CD14-positive monocyte (primary cell): Measurements from ENCODE around the gene PLA2G4B. TPM values are rescaled to one million over a fixed set of nuclear protein-coding genes. Genes with fewer than 3 reads are reported as not detected.
A peak's percentile ranks its signal among the peaks of the same experiment; 100 is the strongest.

Experiments
- DNase-seq, 3 donors: peaks; one replicate each; pipeline ENCODE4 v3.0.0-alpha.2; 2011 to 2022
- H2AFZ ChIP-seq: 2 replicates; pipeline ENCODE4 v1.6.0; 2012; ENCODE audit warnings: mild to moderate bottlenecking, low read depth, low read length, inconsistent platforms; ENCODE audit not compliant: insufficient read depth, poor library complexity, severe bottlenecking
- H3K27ac ChIP-seq, 2 donors: 1 replicate in 1 of 2; 2 replicates in 1 of 2; pipeline ENCODE4 v1.5.1; 2012 to 2013; ENCODE audit warnings: low read length in 2 of 2, control low read depth in 1 of 2, inconsistent platforms in 1 of 2, low read depth in 1 of 2, mild to moderate bottlenecking in 1 of 2
- H3K27me3 ChIP-seq, 2 donors: one replicate each; pipeline versions ENCODE4 v1.6.0 to v1.6.1; 2011 to 2013; ENCODE audit warnings: low read length in 2 of 2; ENCODE audit not compliant: control insufficient read depth in 2 of 2, insufficient read depth in 2 of 2
- H3K36me3 ChIP-seq, 2 donors: replicated peaks in 1 of 2; 1 replicate in 1 of 2; 2 replicates in 1 of 2; pipeline versions ENCODE4 v1.5.1 to v1.6.1; 2012 to 2013; ENCODE audit warnings: low read length in 2 of 2, control low read depth in 1 of 2, inconsistent platforms in 1 of 2, mild to moderate bottlenecking in 1 of 2; ENCODE audit not compliant: insufficient read depth in 2 of 2, control insufficient read depth in 1 of 2
- H3K4me1 ChIP-seq, 2 donors: 1 replicate in 1 of 2; 2 replicates in 1 of 2; pipeline versions ENCODE4 v1.5.1 to v1.6.1; 2012 to 2013; ENCODE audit warnings: low read length in 2 of 2, control low read depth in 1 of 2, inconsistent platforms in 1 of 2, mild to moderate bottlenecking in 1 of 2, moderate library complexity in 1 of 2; ENCODE audit not compliant: insufficient read depth in 2 of 2, control insufficient read depth in 1 of 2
- H3K4me2 ChIP-seq: replicated peaks from 2 replicates; pipeline ENCODE3; 2012; ENCODE audit warnings: low read length, moderate library complexity, mild to moderate bottlenecking; ENCODE audit not compliant: poor library complexity, severe bottlenecking; ENCODE audit errors: extremely low read depth
- H3K4me3 ChIP-seq, 3 experiments: fragments of 200-600 bp in 1 of 3; sonication (generic) in 1 of 3; replicated peaks in 1 of 3; 1 replicate in 2 of 3; 2 replicates in 1 of 3; pipeline ENCODE4 v1.5.1; 2011 to 2013; ENCODE audit warnings: low read length in 3 of 3, mild to moderate bottlenecking in 3 of 3, control low read depth in 2 of 3, low read depth in 2 of 3, inconsistent platforms in 1 of 3, moderate library complexity in 1 of 3
- H3K79me2 ChIP-seq: 2 replicates; pipeline ENCODE4 v1.6.0; 2012; ENCODE audit warnings: mild to moderate bottlenecking, control low read depth, inconsistent platforms, low read length, moderate library complexity; ENCODE audit not compliant: insufficient read depth
- H3K9ac ChIP-seq: 2 replicates; pipeline ENCODE4 v1.6.0; 2017; ENCODE audit warnings: low read length, mild to moderate bottlenecking; ENCODE audit not compliant: insufficient read depth, poor library complexity, severe bottlenecking
- H3K9me3 ChIP-seq, 2 donors: replicated peaks in 1 of 2; 1 replicate in 1 of 2; 2 replicates in 1 of 2; pipeline versions ENCODE4 v1.5.1 to v1.6.1; 2012 to 2013; ENCODE audit warnings: low read length in 2 of 2, control low read depth in 1 of 2; ENCODE audit not compliant: control insufficient read depth in 1 of 2, insufficient read depth in 1 of 2
- H4K20me1 ChIP-seq: 2 replicates; pipeline ENCODE4 v1.6.0; 2012; ENCODE audit warnings: mild to moderate bottlenecking, low read length, control low read depth, moderate library complexity; ENCODE audit not compliant: insufficient read depth
- H3K27ac Mint-ChIP-seq, 7 donors: one replicate each; pipeline ENCODE4 v1.8.0; 2020; ENCODE audit warnings: mild to moderate bottlenecking in 7 of 7, mixed read lengths in 7 of 7, moderate library complexity in 6 of 7, inconsistent platforms in 2 of 7
- H3K27me3 Mint-ChIP-seq, 3 donors: one replicate each; pipeline ENCODE4 v1.8.0; 2021 to 2022; ENCODE audit warnings: low read depth in 3 of 3, mild to moderate bottlenecking in 3 of 3, mixed read lengths in 3 of 3, moderate library complexity in 3 of 3, inconsistent platforms in 1 of 3
- H3K36me3 Mint-ChIP-seq, 2 donors: one replicate each; pipeline ENCODE4 v1.8.0; 2020; ENCODE audit warnings: mixed read lengths in 2 of 2, inconsistent platforms in 1 of 2, mild to moderate bottlenecking in 1 of 2
- H3K4me1 Mint-ChIP-seq: one replicate; pipeline ENCODE4 v1.8.0; 2020; ENCODE audit warnings: mild to moderate bottlenecking, mixed read lengths
- H3K4me3 Mint-ChIP-seq, 2 donors: one replicate each; pipeline ENCODE4 v1.8.0; 2020; ENCODE audit warnings: mild to moderate bottlenecking in 2 of 2, mixed read lengths in 2 of 2, moderate library complexity in 1 of 2
- H3K9me3 Mint-ChIP-seq, 7 donors: one replicate each; pipeline ENCODE4 v1.8.0; 2020 to 2022; ENCODE audit warnings: mixed read lengths in 7 of 7, mild to moderate bottlenecking in 6 of 7, moderate library complexity in 6 of 7, inconsistent platforms in 2 of 7
- CTCF ChIP-seq: fragments of 200-600 bp; IDR thresholded peaks from one replicate; pipeline ENCODE4 v1.8.0; 2022; ENCODE audit warnings: antibody characterized with exemption, mild to moderate bottlenecking
- WGBS: methylation state at CpG from one replicate; pipeline ENCODE4 v1.1.5; 2013; ENCODE audit warnings: missing lambda C conversion rate; ENCODE audit not compliant: insufficient coverage; 5-methylcytosine and 5-hydroxymethylcytosine counted together
- intact Hi-C, 2 donors: fragments of 100-400 bp; cut with micrococcal nuclease; formaldehyde crosslinking; loops; one replicate each; pipeline versions ENCODE4 v1.15.0 to v1.15.1; 2023
- polyA plus RNA-seq, 3 donors: library from polyadenylated mRNA; depleted of rRNA in 1 of 3; unstranded in 2 of 3; stranded (reverse) in 1 of 3; fragments of 300-500 nt in 2 of 3; fragments of >200 nt in 1 of 3; fragmentation: Illumina TruSeq in 2 of 3; gene quantifications; 1 replicate in 2 of 3; 2 replicates in 1 of 3; pipeline ENCODE4 v1.2.3, GENCODE V29; 2012 to 2021

PLA2G4B gene
- polyA plus RNA-seq, 3 donors, result 0.31 to 32.1 (median 1.6) TPM

GRCh38 chr15:41827880-41828806 is 10.5 kb upstream of the PLA2G4B start, which contains the start of gene JMJD7:
TSS of gene JMJD7 (plus strand) at chr15:41828092. CDS start at chr15:41828125, 33 bp downstream.
- Histone ChIP-seq H3K79me2 (peaks cover 19% of the 10 kb centered on the region), H3K9ac (peak within 1 kb of the TSS; percentile 81), H3K27ac (peak within 1 kb of the TSS; percentile 55 to 83), H2AFZ (peak within 1 kb of the TSS; percentile 95), H3K27me3 (peaks cover 0 to 3% of the 10 kb centered on the region in 2 donors), H3K9me3 (no peaks in the 10 kb centered on the region), H3K4me1 (peaks cover 17 to 19% of the 10 kb centered on the region in 2 donors), H3K4me3 (peak within 1 kb of the TSS; percentile 62 to 94 (median 86)), H3K4me2 (peak within 1 kb of the TSS; percentile 89), H4K20me1 (peaks cover 19% of the 10 kb centered on the region), H3K36me3 (peaks cover 29 to 47% of the 10 kb centered on the region in 2 donors)
- Mint-ChIP-seq H3K4me3 (peak within 1 kb of the TSS; percentile 95 to 98), H3K36me3 (peaks cover 49 to 56% of the 10 kb centered on the region in 2 donors), H3K9me3 (no peaks in the 10 kb centered on the region), H3K27ac (peak within 1 kb of the TSS; percentile 69 to 94 (median 84)), H3K4me1 (peaks cover 24% of the 10 kb centered on the region), H3K27me3 (peaks cover 7 to 17% (median 8%) of the 10 kb centered on the region in 3 donors)
- intact Hi-C loops, result loop anchor here in 1 of 2 donors (10.0 kb wide), 1 partner anchor 77 kb away; no protein-coding TSS in a partner anchor
- WGBS, result under 1% methylated on average over 62 of the region's 66 CpGs
- no peak for TF ChIP-seq CTCF
- peak; percentile 80 to 87 (median 86) for DNase-seq

GRCh38 chr15:41828807-41829141 is 9.9 kb upstream of the PLA2G4B start:
- 20% methylated on average over 1 of the region's 6 CpGs for WGBS
- Mint-ChIP-seq H3K27me3 (peaks cover 7 to 17% (median 8%) of the 10 kb centered on the region in 3 donors), H3K36me3 (peaks cover 44 to 54% of the 10 kb centered on the region in 2 donors), H3K27ac (peak overlapping the region in 2 of 7 donors; percentile 79 to 90), H3K4me1 (peaks cover 24% of the 10 kb centered on the region), H3K9me3 (no peaks in the 10 kb centered on the region), H3K4me3 (peak overlapping the region; percentile 95 to 98)
- no peak overlapping the region for H3K27ac ChIP-seq
- no peak overlapping the region for H3K9ac ChIP-seq
- H3K27me3 ChIP-seq, result peaks cover 0 to 3% of the 10 kb centered on the region in 2 donors
- peaks cover 19% of the 10 kb centered on the region for H3K79me2 ChIP-seq
- no peaks in the 10 kb centered on the region for H3K9me3 ChIP-seq
- H4K20me1 ChIP-seq, result peaks cover 19% of the 10 kb centered on the region
- no peak for TF ChIP-seq CTCF
- H2AFZ ChIP-seq, result peak overlapping the region; percentile 95
- H3K4me3 ChIP-seq, result peak overlapping the region; percentile 62 to 94 (median 86)
- H3K4me1 ChIP-seq, result peaks cover 17 to 19% of the 10 kb centered on the region in 2 donors
- DNase-seq, result no peak
- H3K4me2 ChIP-seq, result peak overlapping the region; percentile 89
- H3K36me3 ChIP-seq, result peaks cover 24 to 41% of the 10 kb centered on the region in 2 donors
- intact Hi-C loops, result loop anchor here in 1 of 2 donors (10.0 kb wide), 1 partner anchor 76 kb away; no protein-coding TSS in a partner anchor
